DOHH2 (cell line): ENCODE data around the gene SAMHD1.

Experiments
- EZH2phosphoT487 ChIP-seq: fragments of 200-600 bp; sonication (generic); IDR thresholded peaks from 2 replicates; pipeline ENCODE4 v1.6.1; 2017; ENCODE audit warnings: borderline replicate concordance, mild to moderate bottlenecking, antibody characterized with exemption, low read length, moderate library complexity, mixed read lengths
- TF ChIP-seq, protein P1 (sequence below): fragments of 200-600 bp; sonication (generic); IDR thresholded peaks from one replicate; pipeline ENCODE4 v1.5.1; 2014; ENCODE audit warnings: antibody characterized with exemption, mild to moderate bottlenecking, low read depth, low read length; ENCODE audit not compliant: poor library complexity, severe bottlenecking

DNA sequence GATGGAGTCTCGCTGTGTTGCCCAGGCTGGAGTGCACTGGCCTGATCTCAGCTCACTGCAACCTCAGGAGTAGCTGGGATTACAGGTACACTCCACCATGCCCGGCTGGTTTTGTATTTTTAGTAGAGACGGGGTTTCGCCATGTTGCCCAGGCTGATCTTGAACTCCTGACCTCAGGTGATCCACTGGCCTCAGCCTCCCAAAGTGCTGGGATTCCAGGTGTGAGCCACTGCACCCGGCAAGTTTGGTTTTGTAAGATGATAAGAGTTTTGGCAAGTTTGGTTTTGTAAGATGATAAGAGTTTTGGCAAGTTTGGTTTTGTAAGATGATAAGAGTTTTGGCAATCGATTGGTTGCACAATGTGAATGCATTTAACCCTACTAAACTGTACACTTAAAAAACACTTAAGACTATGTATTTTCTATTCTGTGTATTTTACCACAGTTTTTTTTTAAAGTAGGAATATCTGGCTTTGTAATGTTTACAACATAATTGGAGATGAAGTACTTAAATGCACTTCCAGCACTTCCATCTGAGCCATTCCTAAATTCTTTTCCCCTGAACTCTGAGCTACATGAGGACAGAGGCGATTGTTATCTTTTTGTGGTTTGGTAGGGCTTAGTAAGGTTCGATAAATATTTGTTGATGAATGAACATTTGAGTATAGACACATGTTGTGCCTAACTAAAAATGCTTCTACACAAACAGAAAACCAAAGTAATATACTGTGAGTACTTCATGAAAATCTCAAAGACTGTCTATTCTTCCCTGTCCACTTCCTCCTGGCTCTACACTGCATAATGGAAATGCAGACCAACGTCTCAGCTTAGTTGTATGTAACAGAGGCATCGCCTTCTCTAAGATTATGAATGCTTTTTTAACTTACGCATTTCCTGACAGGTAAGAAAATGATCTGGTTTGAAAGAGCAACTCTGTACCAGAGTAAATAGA lies 18.8 kb downstream of the SAMHD1 start:
- TF ChIP-seq EZH2phosphoT487, result no peak
- TF ChIP-seq, protein P1, sequence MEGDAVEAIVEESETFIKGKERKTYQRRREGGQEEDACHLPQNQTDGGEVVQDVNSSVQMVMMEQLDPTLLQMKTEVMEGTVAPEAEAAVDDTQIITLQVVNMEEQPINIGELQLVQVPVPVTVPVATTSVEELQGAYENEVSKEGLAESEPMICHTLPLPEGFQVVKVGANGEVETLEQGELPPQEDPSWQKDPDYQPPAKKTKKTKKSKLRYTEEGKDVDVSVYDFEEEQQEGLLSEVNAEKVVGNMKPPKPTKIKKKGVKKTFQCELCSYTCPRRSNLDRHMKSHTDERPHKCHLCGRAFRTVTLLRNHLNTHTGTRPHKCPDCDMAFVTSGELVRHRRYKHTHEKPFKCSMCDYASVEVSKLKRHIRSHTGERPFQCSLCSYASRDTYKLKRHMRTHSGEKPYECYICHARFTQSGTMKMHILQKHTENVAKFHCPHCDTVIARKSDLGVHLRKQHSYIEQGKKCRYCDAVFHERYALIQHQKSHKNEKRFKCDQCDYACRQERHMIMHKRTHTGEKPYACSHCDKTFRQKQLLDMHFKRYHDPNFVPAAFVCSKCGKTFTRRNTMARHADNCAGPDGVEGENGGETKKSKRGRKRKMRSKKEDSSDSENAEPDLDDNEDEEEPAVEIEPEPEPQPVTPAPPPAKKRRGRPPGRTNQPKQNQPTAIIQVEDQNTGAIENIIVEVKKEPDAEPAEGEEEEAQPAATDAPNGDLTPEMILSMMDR, result no peak
